T-cell (primary cell): Measurements from ENCODE around the gene MRM1. TPM values are rescaled to one million over a fixed set of nuclear protein-coding genes. Genes with fewer than 3 reads are reported as not detected.
A peak's percentile ranks its signal among the peaks of the same experiment; 100 is the strongest.

Experiments used
- ATAC-seq, 4 experiments: fragments of 200-7000 bp in 3 of 4; fragments of 150-1000 bp in 1 of 4; cut with Tn5 transposase; replicated peaks in 1 of 4; 1 replicate in 3 of 4; 2 replicates in 1 of 4; pipeline ENCODE4 v1.10.0; 2021; ENCODE audit warnings: moderate library complexity in 3 of 4, mild to moderate bottlenecking in 2 of 4, moderate number of reproducible peaks in 1 of 4
- CTCF ChIA-PET, 2 donors: fragments of 300-600 bp; sonication (Branson Sonifier 250); formaldehyde crosslinking; loops; one replicate each; lab custom pipeline; 2022; ENCODE audit warnings: antibody characterized with exemption in 2 of 2; lab: Charles Lee
- POLR2A ChIA-PET, 2 donors: fragments of 300-600 bp; sonication (Branson Sonifier 250); formaldehyde crosslinking; loops; one replicate each; lab custom pipeline; 2022; ENCODE audit warnings: antibody characterized with exemption in 2 of 2; lab: Charles Lee
- DNase-seq, 35 experiments: peaks; one replicate each; pipeline versions ENCODE4 v3.0.0 to v3.0.0-alpha.2; 2013 to 2023
- H3K27ac ChIP-seq: one replicate; pipeline ENCODE4 v1.5.1; 2013; ENCODE audit warnings: low read length
- H3K27me3 ChIP-seq, 2 experiments: replicated peaks in 1 of 2; 1 replicate in 1 of 2; 2 replicates in 1 of 2; pipeline versions ENCODE4 v1.6.1 to v1.7.0; 2013; ENCODE audit warnings: low read length in 1 of 2, mixed read lengths in 1 of 2; ENCODE audit not compliant: control insufficient read depth in 2 of 2, insufficient read depth in 2 of 2; ENCODE audit errors: extremely low read depth in 1 of 2
- H3K36me3 ChIP-seq, 2 donors: 1 replicate in 1 of 2; 2 replicates in 1 of 2; pipeline versions ENCODE4 v1.6.1 to v1.7.0; 2013; ENCODE audit warnings: low read length in 1 of 2; ENCODE audit not compliant: control insufficient read depth in 2 of 2, insufficient read depth in 1 of 2; ENCODE audit errors: extremely low read depth in 1 of 2
- H3K4me1 ChIP-seq, 2 experiments: 1 replicate in 1 of 2; 2 replicates in 1 of 2; pipeline versions ENCODE4 v1.6.1 to v1.7.0; 2013; ENCODE audit warnings: low read length in 2 of 2, mixed read lengths in 1 of 2; ENCODE audit not compliant: insufficient read depth in 2 of 2, control insufficient read depth in 1 of 2; ENCODE audit errors: extremely low read depth in 1 of 2
- H3K4me3 ChIP-seq, 2 donors: 1 replicate in 1 of 2; 2 replicates in 1 of 2; pipeline versions ENCODE4 v1.5.1 to v1.7.0; 2013; ENCODE audit warnings: mild to moderate bottlenecking in 2 of 2, low read length in 1 of 2, moderate library complexity in 1 of 2; ENCODE audit not compliant: control insufficient read depth in 1 of 2; ENCODE audit errors: extremely low read depth in 1 of 2
- H3K9me3 ChIP-seq: 2 replicates; pipeline ENCODE4 v1.7.0; 2013
- H3K27ac Mint-ChIP-seq, 2 donors: one replicate each; pipeline ENCODE4 v1.8.0; 2020 to 2021; ENCODE audit warnings: mild to moderate bottlenecking in 2 of 2, mixed read lengths in 2 of 2
- H3K27me3 Mint-ChIP-seq, 2 donors: one replicate each; pipeline ENCODE4 v1.8.0; 2021 to 2022; ENCODE audit warnings: mixed read lengths in 2 of 2
- H3K36me3 Mint-ChIP-seq: one replicate; pipeline ENCODE4 v1.8.0; 2021; ENCODE audit warnings: mixed read lengths
- H3K4me1 Mint-ChIP-seq, 3 donors: one replicate each; pipeline ENCODE4 v1.8.0; 2020 to 2022; ENCODE audit warnings: mixed read lengths in 3 of 3, mild to moderate bottlenecking in 1 of 3
- H3K4me3 Mint-ChIP-seq, 3 donors: one replicate each; pipeline ENCODE4 v1.8.0; 2020 to 2022; ENCODE audit warnings: mild to moderate bottlenecking in 3 of 3, mixed read lengths in 3 of 3, moderate library complexity in 3 of 3
- H3K9me3 Mint-ChIP-seq, 3 donors: one replicate each; pipeline ENCODE4 v1.8.0; 2020 to 2022; ENCODE audit warnings: mixed read lengths in 3 of 3
- WGBS: methylation state at CpG from one replicate; pipeline ENCODE4 v1.1.5; 2013; ENCODE audit warnings: missing lambda C conversion rate; ENCODE audit not compliant: insufficient coverage; 5-methylcytosine and 5-hydroxymethylcytosine counted together
- total RNA-seq, 35 experiments: library from RNA in 6 of 35; stranded (reverse) in 6 of 35; fragments of 120-200 nt in 1 of 35; gene quantifications; one replicate each; pipeline versions ENCODE4 v1.2.1 to v1.2.4 and lab custom pipeline; 2013 to 2026

MRM1 gene, protein sequence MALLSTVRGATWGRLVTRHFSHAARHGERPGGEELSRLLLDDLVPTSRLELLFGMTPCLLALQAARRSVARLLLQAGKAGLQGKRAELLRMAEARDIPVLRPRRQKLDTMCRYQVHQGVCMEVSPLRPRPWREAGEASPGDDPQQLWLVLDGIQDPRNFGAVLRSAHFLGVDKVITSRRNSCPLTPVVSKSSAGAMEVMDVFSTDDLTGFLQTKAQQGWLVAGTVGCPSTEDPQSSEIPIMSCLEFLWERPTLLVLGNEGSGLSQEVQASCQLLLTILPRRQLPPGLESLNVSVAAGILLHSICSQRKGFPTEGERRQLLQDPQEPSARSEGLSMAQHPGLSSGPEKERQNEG
- total RNA-seq = 10 to 100 TPM in 3 of 5 donors, 1 to 10 TPM in 2; 2.3 to 18.2 (median 15.4) TPM
- total RNA-seq (2013) = 8.3 TPM
- 2.1 to 25.5 (median 11.6) reads per million in 29 experiments for total RNA-seq (lab: John Stamatoyannopoulos, UW)

DNA sequence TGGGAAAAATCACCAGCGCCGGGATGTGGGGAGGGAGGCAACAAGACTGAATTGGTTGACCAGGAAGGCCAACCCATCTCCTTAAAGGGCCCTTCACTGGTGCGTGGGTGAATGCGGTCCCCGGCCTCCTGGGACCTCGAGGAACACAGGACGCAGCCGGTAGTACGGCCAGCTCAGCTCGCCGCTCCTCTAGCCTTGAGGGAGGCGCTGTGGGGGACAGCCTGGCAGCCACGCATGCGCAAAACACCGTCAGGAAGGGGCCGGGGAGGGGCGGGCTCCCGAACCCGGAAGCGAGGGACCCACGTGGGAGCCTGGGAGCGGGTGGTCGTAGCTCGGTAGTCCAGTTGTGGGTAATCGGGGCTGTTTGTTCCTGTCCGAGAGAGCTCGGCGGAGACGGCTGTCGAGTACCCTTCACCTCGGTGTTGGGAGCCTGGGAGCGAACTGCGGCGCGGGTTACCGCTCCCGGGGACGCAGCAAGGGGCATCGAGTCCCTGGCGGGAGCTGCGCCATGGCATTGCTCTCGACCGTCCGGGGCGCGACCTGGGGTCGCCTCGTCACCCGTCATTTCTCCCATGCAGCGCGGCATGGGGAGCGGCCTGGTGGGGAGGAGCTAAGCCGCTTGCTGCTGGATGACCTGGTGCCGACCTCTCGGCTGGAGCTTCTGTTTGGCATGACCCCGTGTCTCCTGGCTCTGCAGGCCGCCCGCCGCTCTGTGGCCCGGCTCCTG, at the start of gene MRM1:
Gene MRM1, plus strand, starts transcription at position 281 of the 727 bp plus-strand sequence. Its CDS starts 228 bp downstream, at position 509.
- Mint-ChIP-seq H3K36me3 (no peaks in the 10 kb centered on the region), H3K4me3 (peak within 1 kb of the TSS; percentile 88 to 93 (median 88)), H3K4me1 (peaks cover 42 to 45% (median 45%) of the 10 kb centered on the region in 3 donors), H3K27me3 (no peaks in the 10 kb centered on the region), H3K27ac (peak within 1 kb of the TSS; percentile 91 to 95), H3K9me3 (no peaks in the 10 kb centered on the region)
- POLR2A ChIA-PET = interaction anchor here in 1 of 2 donors (0.6 kb wide), 1 partner anchor 757 kb away, joined by 3 read pairs; no protein-coding TSS in a partner anchor
- H3K36me3 ChIP-seq = no peaks in the 10 kb centered on the region
- peak within 1 kb of the TSS; percentile 77 for H3K27ac ChIP-seq
- ATAC-seq = peak; percentile 87 to 90 (median 88)
- WGBS = under 1% methylated on average over 60 of the region's 60 CpGs
- H3K27me3 ChIP-seq = no peaks in the 10 kb centered on the region
- H3K4me1 ChIP-seq = peaks cover 5 to 33% of the 10 kb centered on the region in 2 experiments
- no peaks in the 10 kb centered on the region for H3K9me3 ChIP-seq
- CTCF ChIA-PET = interaction anchor here (0.6 to 2.0 kb wide), 14 partner anchors 9 to 803 kb away, joined by 3 to 19 read pairs (median 4); partner anchors contain the start of genes MYO19 (in 1 of the 2) and PIGW (in 1 of the 2)
- peak within 1 kb of the TSS; percentile 74 to 99 for H3K4me3 ChIP-seq
- DNase-seq = peak; percentile 67 to 92 (median 81)

DNA sequence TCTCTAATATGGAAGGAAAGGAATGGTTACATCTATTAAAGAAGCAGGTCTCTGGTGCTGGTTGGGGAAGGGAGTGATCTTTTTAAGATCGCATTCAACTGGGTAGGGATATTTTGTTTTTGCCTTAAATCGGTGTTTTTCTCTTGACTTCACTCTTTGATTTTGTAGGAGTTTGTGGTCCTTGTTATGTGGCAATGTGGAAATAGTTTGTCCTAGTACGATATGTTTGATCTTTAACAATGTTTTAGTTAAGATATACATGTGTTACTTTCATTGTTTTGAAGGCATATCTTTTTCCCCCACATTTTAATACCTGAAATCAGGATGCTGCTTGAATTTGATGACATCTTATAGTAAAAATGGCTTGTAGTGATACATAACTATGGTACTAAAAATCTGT, 47.9 kb upstream of the MRM1 start:
- no peak overlapping the region for H3K4me3 ChIP-seq
- H3K4me3 Mint-ChIP-seq = peak overlapping the region; percentile 58 to 64 (median 58)
- H3K4me1 ChIP-seq = peaks cover 30 to 34% of the 10 kb centered on the region in 2 experiments
- peaks cover 13 to 33% of the 10 kb centered on the region in 2 donors for H3K36me3 ChIP-seq
- peak overlapping the region; percentile 77 to 83 for H3K27ac Mint-ChIP-seq
- peaks cover 24% of the 10 kb centered on the region for H3K36me3 Mint-ChIP-seq
- POLR2A ChIA-PET = interaction anchor here (0.6 kb wide), 3 partner anchors 12 to 769 kb away, joined by 3 to 9 read pairs (median 7); no protein-coding TSS in a partner anchor
- DNase-seq (peak in 1 of 35 experiments; percentile 30), ATAC-seq (peak in 1 of 4 experiments; percentile 31)
- no peaks in the 10 kb centered on the region for H3K27me3 Mint-ChIP-seq
- H3K9me3 Mint-ChIP-seq = no peaks in the 10 kb centered on the region
- H3K27ac ChIP-seq = no peak overlapping the region
- WGBS = no CpG with 5 or more reads among the region's 3 CpGs
- H3K9me3 ChIP-seq = no peaks in the 10 kb centered on the region
- CTCF ChIA-PET = interaction anchor here in 1 of 2 donors (1.0 kb wide), 1 partner anchor 22 kb away, joined by 5 read pairs; no protein-coding TSS in a partner anchor
- H3K4me1 Mint-ChIP-seq = peaks cover 61 to 75% (median 75%) of the 10 kb centered on the region in 3 donors
- no peaks in the 10 kb centered on the region for H3K27me3 ChIP-seq

DNA sequence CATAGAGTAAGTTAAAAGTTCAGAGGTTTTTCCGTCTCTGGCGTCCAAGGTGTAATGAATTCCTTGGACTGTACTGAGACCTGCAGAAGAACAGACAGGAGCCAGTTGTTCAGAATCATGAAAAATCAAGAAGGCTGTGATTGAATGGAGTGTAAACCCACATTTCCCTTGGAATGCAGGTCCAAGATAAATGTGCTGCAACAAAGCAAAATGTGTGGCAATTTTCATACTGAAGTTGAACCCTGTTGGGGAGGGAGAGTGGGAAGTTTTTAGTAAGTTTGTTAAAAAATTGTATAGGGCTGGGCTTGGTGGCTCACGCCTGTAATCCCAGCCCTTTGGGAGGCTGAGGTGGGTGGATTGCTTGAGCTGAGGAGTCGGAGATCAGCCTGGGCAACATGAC, 35.3 kb upstream of the MRM1 start:
- DNase-seq (no peak), ATAC-seq (no peak)
- 100% methylated on average over 2 of the region's 4 CpGs for WGBS
- no peaks in the 10 kb centered on the region for H3K27me3 Mint-ChIP-seq
- CTCF ChIA-PET = no interaction called here
- Histone ChIP-seq H3K9me3 (no peaks in the 10 kb centered on the region), H3K4me1 (no peaks in the 10 kb centered on the region), H3K27ac (no peak overlapping the region), H3K27me3 (no peaks in the 10 kb centered on the region), H3K36me3 (peaks cover 6 to 72% of the 10 kb centered on the region in 2 donors), H3K4me3 (no peak overlapping the region)
- POLR2A ChIA-PET = interaction anchor here (0.6 to 1.0 kb wide), 3 partner anchors 10 to 168 kb away, joined by 3 to 8 read pairs (median 6); no protein-coding TSS in a partner anchor
- H3K9me3 Mint-ChIP-seq = no peaks in the 10 kb centered on the region
- no peak overlapping the region for H3K27ac Mint-ChIP-seq
- H3K36me3 Mint-ChIP-seq = peaks cover 37% of the 10 kb centered on the region
- no peak overlapping the region for H3K4me3 Mint-ChIP-seq
- peaks cover 23 to 33% (median 26%) of the 10 kb centered on the region in 3 donors for H3K4me1 Mint-ChIP-seq

DNA sequence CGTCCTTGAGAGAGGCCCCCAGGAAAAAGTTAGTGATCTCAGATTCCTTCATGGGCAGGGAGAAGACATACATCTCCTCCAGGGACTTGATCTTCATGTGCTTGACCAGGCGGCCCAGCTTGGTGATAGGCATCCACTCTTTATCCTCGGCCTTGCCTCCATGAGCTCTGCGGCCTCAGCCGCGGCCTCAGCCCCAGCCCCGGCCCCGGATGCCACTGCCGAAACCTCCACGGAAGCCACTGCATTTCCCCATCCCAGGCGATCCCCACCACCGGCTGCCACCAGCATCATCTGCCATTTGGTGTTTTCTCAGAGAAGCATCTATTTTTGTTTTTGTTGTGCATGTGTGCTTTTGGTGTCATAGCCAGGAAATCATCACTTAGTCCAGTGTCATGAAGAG, 26.4 kb upstream of the MRM1 start:
- no peak for ATAC-seq
- 91% methylated on average over 10 of the region's 12 CpGs for WGBS
- Histone ChIP-seq H3K9me3 (no peaks in the 10 kb centered on the region), H3K4me1 (no peaks in the 10 kb centered on the region), H3K4me3 (no peak overlapping the region), H3K27ac (no peak overlapping the region), H3K36me3 (peaks cover 12 to 62% of the 10 kb centered on the region in 2 donors), H3K27me3 (no peaks in the 10 kb centered on the region)
- H3K36me3 Mint-ChIP-seq = peaks cover 36% of the 10 kb centered on the region
- H3K27me3 Mint-ChIP-seq = no peaks in the 10 kb centered on the region
- no peak overlapping the region for H3K27ac Mint-ChIP-seq
- ChIA-PET CTCF (interaction anchor here in 1 of 2 donors (1.0 kb wide), 1 partner anchor 22 kb away, joined by 5 read pairs; no protein-coding TSS in a partner anchor), POLR2A (no interaction called here)
- no peak overlapping the region for H3K4me3 Mint-ChIP-seq
- peaks cover 24 to 25% (median 24%) of the 10 kb centered on the region in 3 donors for H3K4me1 Mint-ChIP-seq
- no peak for DNase-seq
- no peaks in the 10 kb centered on the region for H3K9me3 Mint-ChIP-seq

DNA sequence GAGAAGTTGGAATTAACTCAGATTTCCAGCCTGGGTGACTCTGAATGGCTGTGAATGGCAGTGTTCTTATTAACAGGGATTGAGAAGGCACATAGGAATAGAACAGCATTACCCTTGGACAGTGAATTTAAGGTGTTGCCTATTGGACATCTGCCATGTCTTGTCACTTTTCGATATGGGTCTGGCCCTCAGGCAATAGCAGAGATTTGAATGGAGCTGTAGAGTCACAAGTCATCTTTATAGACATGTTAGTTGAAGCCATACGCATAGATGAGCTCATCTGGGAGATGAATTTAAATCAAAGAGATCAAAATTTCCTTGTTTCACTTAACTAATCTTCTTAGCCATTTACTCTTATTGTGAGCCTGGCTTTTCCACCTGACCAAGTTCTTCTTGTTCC, 24.6 kb upstream of the MRM1 start:
- peaks cover 40% of the 10 kb centered on the region for H3K36me3 Mint-ChIP-seq
- H3K36me3 ChIP-seq = peaks cover 7 to 63% of the 10 kb centered on the region in 2 donors
- ChIA-PET POLR2A (no interaction called here), CTCF (no interaction called here)
- H3K4me1 Mint-ChIP-seq = peaks cover 24 to 25% (median 24%) of the 10 kb centered on the region in 3 donors
- H3K9me3 Mint-ChIP-seq = no peaks in the 10 kb centered on the region
- ATAC-seq (no peak), DNase-seq (no peak)
- H3K27ac Mint-ChIP-seq = peak overlapping the region in 1 of 2 donors; percentile 21
- no peak overlapping the region for H3K4me3 Mint-ChIP-seq
- no peak overlapping the region for H3K4me3 ChIP-seq
- no peaks in the 10 kb centered on the region for H3K9me3 ChIP-seq
- no peaks in the 10 kb centered on the region for H3K27me3 ChIP-seq
- no peak overlapping the region for H3K27ac ChIP-seq
- no peaks in the 10 kb centered on the region for H3K27me3 Mint-ChIP-seq
- 100% methylated on average over 1 of the region's 2 CpGs for WGBS
- H3K4me1 ChIP-seq = no peaks in the 10 kb centered on the region

DNA sequence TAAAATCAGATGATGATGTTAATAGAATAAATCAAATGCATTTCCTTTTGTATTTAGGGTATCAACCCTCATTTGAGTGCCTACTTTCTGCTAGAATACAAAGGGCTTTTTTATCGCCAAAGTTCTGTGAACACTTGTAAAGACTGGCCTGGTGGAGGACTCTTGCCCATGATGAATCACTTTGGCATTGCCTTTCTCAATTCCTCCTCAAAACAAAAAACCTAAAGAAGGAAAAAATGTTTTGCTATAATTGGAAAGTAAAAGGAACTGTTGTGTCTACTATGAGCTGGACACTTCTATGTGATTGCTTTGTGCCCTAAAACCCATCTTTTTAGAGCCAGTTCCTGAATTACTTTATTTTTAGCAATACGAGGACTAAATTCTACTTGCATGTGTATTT, 22.7 kb upstream of the MRM1 start:
- CTCF ChIA-PET = interaction anchor here in 1 of 2 donors (0.8 kb wide), 1 partner anchor 23 kb away, joined by 3 read pairs; no protein-coding TSS in a partner anchor
- Mint-ChIP-seq H3K4me3 (no peak overlapping the region), H3K9me3 (no peaks in the 10 kb centered on the region), H3K4me1 (peaks cover 9 to 14% (median 14%) of the 10 kb centered on the region in 3 donors), H3K36me3 (peaks cover 33% of the 10 kb centered on the region), H3K27ac (no peak overlapping the region), H3K27me3 (no peaks in the 10 kb centered on the region)
- no peaks in the 10 kb centered on the region for H3K4me1 ChIP-seq
- ATAC-seq (no peak), DNase-seq (no peak)
- H3K4me3 ChIP-seq = no peak overlapping the region
- peaks cover 7 to 71% of the 10 kb centered on the region in 2 donors for H3K36me3 ChIP-seq
- H3K27ac ChIP-seq = no peak overlapping the region
- no CpG with 5 or more reads among the region's 2 CpGs for WGBS
- H3K9me3 ChIP-seq = no peaks in the 10 kb centered on the region
- H3K27me3 ChIP-seq = no peaks in the 10 kb centered on the region
- POLR2A ChIA-PET = no interaction called here
